Stimulated activated CD8-positive, alpha-beta memory T cell treated with anti-CD3 and anti-CD28 coated beads, Interleukin-4, amount 100 ng/mL, for 48 hours (primary cell): ENCODE results near the gene NT5C3B.

Experiments used
- DNase-seq: peaks from one replicate; pipeline ENCODE4 v3.0.0-alpha.2; 2020

Gene NT5C3B

GRCh38 chr17:41806685-41807445, 29.2 kb downstream of the NT5C3B start:
- no peak for DNase-seq

GRCh38 chr17:41803049-41804020, 32.7 kb downstream of the NT5C3B start:
- no peak for DNase-seq

GRCh38 chr17:41801374-41802271, 34.4 kb downstream of the NT5C3B start:
- peak; percentile 89 for DNase-seq

- no peak for DNase-seq
Observed at GRCh38 chr17:41800601-41801373, 35.2 kb downstream of the NT5C3B start.

GRCh38 chr17:41799366-41799765, 36.7 kb downstream of the NT5C3B start:
- DNase-seq, result no peak

- no peak for DNase-seq
Observed at GRCh38 chr17:41797377-41797776, 38.7 kb downstream of the NT5C3B start.

GRCh38 chr17:41796121-41796895, 39.7 kb downstream of the NT5C3B start:
- no peak for DNase-seq

GRCh38 chr17:41794540-41794975, 41.5 kb downstream of the NT5C3B start:
- DNase-seq, result no peak

- no peak for DNase-seq
Observed at GRCh38 chr17:41793784-41794539, 42.1 kb downstream of the NT5C3B start.

- no peak for DNase-seq
Observed at GRCh38 chr17:41792845-41793783, 42.9 kb downstream of the NT5C3B start.

GRCh38 chr17:41787021-41787418, 49.0 kb downstream of the NT5C3B start:
- DNase-seq, result no peak

GRCh38 chr17:41786227-41787020, 49.6 kb downstream of the NT5C3B start, which contains the start of gene JUP:
Gene JUP (minus strand): TSS chr17:41786711. CDS start chr17:41771854, 14,857 bp downstream.
- peak; percentile 97 for DNase-seq

GRCh38 chr17:41785859-41786226, 50.2 kb downstream of the NT5C3B start:
- DNase-seq, result no peak

GRCh38 chr17:41785091-41785858, 50.8 kb downstream of the NT5C3B start:
- no peak for DNase-seq

GRCh38 chr17:41784207-41784744, 51.8 kb downstream of the NT5C3B start:
- no peak for DNase-seq

GRCh38 chr17:41782142-41782541, 53.9 kb downstream of the NT5C3B start:
- no peak for DNase-seq
